ENCODE measurements around the gene BICRAL. TPM values are rescaled to one million over a fixed set of nuclear protein-coding genes. Genes with fewer than 3 reads are reported as not detected.

Gene BICRAL, protein sequence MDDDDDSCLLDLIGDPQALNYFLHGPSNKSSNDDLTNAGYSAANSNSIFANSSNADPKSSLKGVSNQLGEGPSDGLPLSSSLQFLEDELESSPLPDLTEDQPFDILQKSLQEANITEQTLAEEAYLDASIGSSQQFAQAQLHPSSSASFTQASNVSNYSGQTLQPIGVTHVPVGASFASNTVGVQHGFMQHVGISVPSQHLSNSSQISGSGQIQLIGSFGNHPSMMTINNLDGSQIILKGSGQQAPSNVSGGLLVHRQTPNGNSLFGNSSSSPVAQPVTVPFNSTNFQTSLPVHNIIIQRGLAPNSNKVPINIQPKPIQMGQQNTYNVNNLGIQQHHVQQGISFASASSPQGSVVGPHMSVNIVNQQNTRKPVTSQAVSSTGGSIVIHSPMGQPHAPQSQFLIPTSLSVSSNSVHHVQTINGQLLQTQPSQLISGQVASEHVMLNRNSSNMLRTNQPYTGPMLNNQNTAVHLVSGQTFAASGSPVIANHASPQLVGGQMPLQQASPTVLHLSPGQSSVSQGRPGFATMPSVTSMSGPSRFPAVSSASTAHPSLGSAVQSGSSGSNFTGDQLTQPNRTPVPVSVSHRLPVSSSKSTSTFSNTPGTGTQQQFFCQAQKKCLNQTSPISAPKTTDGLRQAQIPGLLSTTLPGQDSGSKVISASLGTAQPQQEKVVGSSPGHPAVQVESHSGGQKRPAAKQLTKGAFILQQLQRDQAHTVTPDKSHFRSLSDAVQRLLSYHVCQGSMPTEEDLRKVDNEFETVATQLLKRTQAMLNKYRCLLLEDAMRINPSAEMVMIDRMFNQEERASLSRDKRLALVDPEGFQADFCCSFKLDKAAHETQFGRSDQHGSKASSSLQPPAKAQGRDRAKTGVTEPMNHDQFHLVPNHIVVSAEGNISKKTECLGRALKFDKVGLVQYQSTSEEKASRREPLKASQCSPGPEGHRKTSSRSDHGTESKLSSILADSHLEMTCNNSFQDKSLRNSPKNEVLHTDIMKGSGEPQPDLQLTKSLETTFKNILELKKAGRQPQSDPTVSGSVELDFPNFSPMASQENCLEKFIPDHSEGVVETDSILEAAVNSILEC
- 2.7 and 3.4 TPM in 2 replicates for total RNA-seq

DNA sequence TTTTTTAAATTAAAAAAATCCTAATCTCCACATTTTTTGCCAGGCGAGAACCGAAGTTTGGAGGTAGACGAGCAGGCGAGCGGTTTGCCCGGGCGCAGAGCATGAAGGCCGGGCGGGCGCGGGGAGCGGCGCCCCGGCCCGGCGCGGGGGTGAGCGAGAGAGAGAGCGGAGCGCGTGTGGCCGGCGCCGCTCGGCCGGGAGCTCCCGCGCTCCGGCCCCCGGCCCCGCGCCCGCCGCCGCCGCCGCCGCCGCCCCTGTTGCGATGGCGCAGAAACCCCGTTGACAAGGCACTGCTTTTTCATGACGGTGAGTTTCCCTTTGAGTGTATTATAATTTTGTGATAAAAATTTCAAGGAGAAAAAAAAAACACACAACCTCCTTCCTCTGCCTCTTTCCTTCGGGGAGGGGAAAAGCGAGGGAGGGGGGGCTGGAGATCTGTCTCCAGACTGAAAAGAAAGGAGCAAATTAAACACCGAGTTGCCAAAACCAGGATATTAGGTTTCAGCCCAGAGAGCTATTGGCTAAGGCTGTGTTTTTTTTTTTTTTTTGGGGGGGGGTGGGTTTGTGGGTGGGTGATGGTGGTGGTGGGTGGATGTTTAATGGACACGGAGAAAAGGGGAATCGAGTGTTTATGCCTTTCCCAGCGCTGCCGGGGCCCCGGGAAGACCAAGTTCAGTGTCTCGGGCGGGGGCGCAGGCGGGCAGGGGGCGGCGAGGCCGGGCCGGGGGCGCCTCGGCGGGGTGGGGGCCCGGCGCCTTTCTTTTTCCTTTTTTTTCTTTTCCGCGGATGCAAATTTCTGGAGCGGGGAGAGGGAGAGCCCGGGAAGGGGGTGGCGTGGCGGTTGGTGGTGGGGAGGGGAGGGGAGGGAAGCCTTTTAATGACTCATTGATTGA is at the start of gene BICRAL:
BICRAL (plus strand) TSS at position 257 of the 893 bp plus-strand sequence. CDS start 39,971 bp downstream, outside the sequence.

DNA sequence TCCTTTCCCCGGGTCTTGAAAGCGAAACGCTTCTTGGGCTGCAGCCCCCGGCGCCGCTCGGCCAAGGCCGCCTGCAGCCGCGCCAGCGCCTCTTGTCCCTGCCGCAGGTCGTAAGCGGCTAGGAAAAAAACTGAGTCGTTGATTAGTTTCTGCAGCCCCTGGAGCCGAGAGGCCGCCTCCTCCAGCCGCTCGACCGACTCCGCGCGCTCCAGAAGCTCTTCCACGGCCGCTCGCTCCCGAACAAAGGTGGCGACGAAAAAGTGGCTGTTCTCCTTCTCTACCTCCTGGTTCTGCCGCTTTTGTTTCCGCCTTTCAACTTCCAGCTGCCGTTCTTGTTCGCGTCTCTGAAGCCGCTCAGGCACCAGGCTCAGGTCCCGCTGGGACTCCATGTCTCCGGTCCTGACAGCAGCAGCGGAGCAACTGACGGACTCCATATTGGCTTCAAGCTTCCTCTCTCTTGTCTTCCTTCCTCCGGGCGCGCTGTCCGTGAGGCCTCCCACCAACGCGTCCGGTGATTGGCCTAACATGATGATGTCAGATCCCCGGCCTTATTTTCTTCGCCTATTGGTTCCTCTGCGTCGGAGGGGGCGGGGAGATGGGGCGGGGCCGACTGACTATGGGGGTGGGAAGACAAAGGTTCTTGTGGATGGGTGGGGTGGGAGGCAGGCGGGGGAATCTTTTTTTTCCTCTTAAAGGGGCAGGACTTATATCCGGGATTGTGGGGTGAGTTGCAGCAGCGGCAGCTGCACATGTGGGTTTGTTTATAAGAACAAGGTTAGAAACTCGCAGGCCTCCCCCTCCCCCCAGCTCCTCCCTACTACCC is 36.0 kb upstream of the BICRAL start, which contains the start of gene TBCC:
TBCC (minus strand) TSS at position 464 of the 823 bp plus-strand sequence; CDS start at position 434, 30 bp downstream.

GRCh38 chr6:42879372-42880239 is 97.8 kb downstream of the BICRAL start, which contains the start of gene RPL7L1:
TSS of gene RPL7L1 (plus strand) at chr6:42879616. CDS start at chr6:42879911, 295 bp downstream.

GRCh38 chr6:42915732-42916131 is 133.9 kb downstream of the BICRAL start, which contains the start of gene PTCRA:
TSS of gene PTCRA (plus strand) at chr6:42916053. CDS start at chr6:42916070, 17 bp downstream.

Other genes with a start within 250 kb of the BICRAL start
- gene UBR2, start 218.0 kb upstream of the BICRAL start, total RNA-seq = 10.0 and 10.1 TPM in 2 replicates
- gene PRPH2, start 59.5 kb upstream of the BICRAL start, total RNA-seq = 1.7 and 2.1 TPM in 2 replicates
- 30.3 and 34.3 TPM in 2 replicates for gene TBCC, start 35.9 kb upstream of the BICRAL start, total RNA-seq
- 97.8 and 108 TPM in 2 replicates for gene RPL7L1, start 97.6 kb downstream of the BICRAL start, total RNA-seq
- gene PTCRA, start 134.0 kb downstream of the BICRAL start, total RNA-seq = not detected in 2 replicates
- gene CNPY3, start 147.4 kb downstream of the BICRAL start, total RNA-seq = 28.7 and 29.3 TPM in 2 replicates
- gene GNMT, start 178.7 kb downstream of the BICRAL start, total RNA-seq = not detected in 2 replicates
- 22.0 and 23.2 TPM in 2 replicates for gene PEX6, start 197.1 kb downstream of the BICRAL start, total RNA-seq
- gene PPP2R5D, start 202.5 kb downstream of the BICRAL start, total RNA-seq = 54.3 and 71.8 TPM in 2 replicates
- gene MEA1, start 231.9 kb downstream of the BICRAL start, total RNA-seq = 110 and 111 TPM in 2 replicates
- gene KLHDC3, start 232.2 kb downstream of the BICRAL start, total RNA-seq = 83.7 and 84.1 TPM in 2 replicates
- gene RRP36, start 239.6 kb downstream of the BICRAL start, total RNA-seq = 109 and 114 TPM in 2 replicates

Measured in bronchus fibroblast of lung (primary cell).